H1 (cell line): ENCODE data around the gene DDX41. TPM values are rescaled to one million over a fixed set of nuclear protein-coding genes. Genes with fewer than 3 reads are reported as not detected.

Source experiments
- CHD2 ChIP-seq: IDR thresholded peaks from 2 replicates; pipeline ENCODE4 v1.6.1; 2012; ENCODE audit warnings: low read length, improper control_type of control experiment
- KDM1A ChIP-seq: fragments of 200-600, 300-600 bp; sonication (generic); IDR thresholded peaks from 2 replicates; pipeline ENCODE4 v1.7.1; 2016; ENCODE audit warnings: mild to moderate bottlenecking, low read length, borderline replicate concordance
- MAX ChIP-seq: IDR thresholded peaks from 2 replicates; pipeline ENCODE4 v1.6.1; 2012; ENCODE audit warnings: inconsistent platforms
- POLR2A ChIP-seq, 2 experiments: IDR thresholded peaks; 1 replicate in 1 of 2; 2 replicates in 1 of 2; pipeline ENCODE4 v1.6.1; 2011; ENCODE audit warnings: low read depth in 2 of 2, low read length in 2 of 2, mild to moderate bottlenecking in 2 of 2; ENCODE audit errors: control extremely low read depth in 1 of 2
- POU5F1 ChIP-seq: IDR thresholded peaks from 2 replicates; pipeline ENCODE4 v1.6.1; 2011; ENCODE audit warnings: low read depth, mild to moderate bottlenecking, low read length, moderate library complexity
- SUZ12 ChIP-seq: fragments of 200-600 bp; sonication (generic); IDR thresholded peaks from 2 replicates; pipeline ENCODE4 v1.6.1; 2012; ENCODE audit warnings: mild to moderate bottlenecking, inconsistent platforms, low read length, moderate library complexity, mixed read lengths
- TEAD4 ChIP-seq: IDR thresholded peaks from 2 replicates; pipeline ENCODE4 v1.6.1; 2012; ENCODE audit warnings: low read depth, low read length, inconsistent platforms, mixed read lengths
- polyA plus RNA-seq, 7 experiments: library from polyadenylated mRNA; depleted of rRNA in 3 of 7; stranded (reverse) in 5 of 7; unstranded in 2 of 7; fragments of >200 nt in 5 of 7; fragments of 200-250 nt in 2 of 7; gene quantifications; 1 replicate in 5 of 7; 2 replicates in 1 of 7; 4 replicates in 1 of 7; pipeline versions ENCODE4 v1.2.1 to v1.2.3, GENCODE V29; 2011 to 2013; ENCODE audit warnings: missing spikeins in 2 of 7, mixed read lengths in 2 of 7
- total RNA-seq: library from RNA; stranded (reverse); fragmentation: NEBNext Ultra II Directional; extraction: Animal tissue kit (Norgen Biotek cat#: 25700); gene quantifications from 2 replicates; pipeline ENCODE4 v1.2.1, GENCODE V29; 2021

DDX41 gene
- total and polyA plus RNA-seq, 2 of the 8 experiments (the other 6 are each of a cell fraction or from before 2014, with no cell fraction given), result 102 to 135 TPM

GRCh38 chr5:177516601-177517568 is at the start of gene DDX41 (continued):
- no peak for TF ChIP-seq CHD2
- TF ChIP-seq MAX, result no peak; the same call in 1 of the 2 replicates
- no peak for TF ChIP-seq KDM1A
- TF ChIP-seq POLR2A (IDR thresholded peaks at IDR 0.05; ENCODE audit: control extremely low read depth in 1 of 2, low read depth in 2 of 2, low read length in 2 of 2), result peak in 1 of 2 experiments; percentile 25; a peak in 1 of 3 replicates
- no peak for TF ChIP-seq SUZ12
- no peak for TF ChIP-seq POU5F1
- 0 out of 2 replicates have a peak, but pooled peaks have one; percentile 6 for TF ChIP-seq TEAD4
- TF ChIP-seq, all 59 proteins: peak for 22
